Trophoblast cell (in vitro differentiated cells and primary cell): ENCODE data around the gene POLR2L.

Source experiments
- DNase-seq, 2 donors: peaks; one replicate each; pipeline ENCODE4 v3.0.0-alpha.2; 2016
- H2AFZ ChIP-seq: 2 replicates; pipeline ENCODE4 v1.6.1; 2013; ENCODE audit warnings: low read length, moderate library complexity, mild to moderate bottlenecking; ENCODE audit not compliant: insufficient read depth, poor library complexity
- H2AK5ac ChIP-seq: 2 replicates; pipeline ENCODE4 v1.6.1; 2013; ENCODE audit warnings: mild to moderate bottlenecking, low read length
- H2BK120ac ChIP-seq: 2 replicates; pipeline ENCODE4 v1.6.1; 2013; ENCODE audit warnings: low read length, mild to moderate bottlenecking, moderate library complexity; ENCODE audit not compliant: insufficient read depth, poor library complexity
- H2BK12ac ChIP-seq: 2 replicates; pipeline ENCODE4 v1.6.1; 2013; ENCODE audit warnings: mild to moderate bottlenecking, low read length, moderate library complexity
- H2BK5ac ChIP-seq: 2 replicates; pipeline ENCODE4 v1.6.1; 2013; ENCODE audit warnings: low read length, low read depth, moderate library complexity, mild to moderate bottlenecking; ENCODE audit not compliant: poor library complexity
- H3K14ac ChIP-seq: 2 replicates; pipeline ENCODE4 v1.6.1; 2013; ENCODE audit warnings: mild to moderate bottlenecking, low read length
- H3K18ac ChIP-seq: 2 replicates; pipeline ENCODE4 v1.6.1; 2013; ENCODE audit warnings: mild to moderate bottlenecking, low read length
- H3K23ac ChIP-seq: 2 replicates; pipeline ENCODE4 v1.6.1; 2013; ENCODE audit warnings: low read length
- H3K27ac ChIP-seq: 2 replicates; pipeline ENCODE4 v1.5.1; 2013; ENCODE audit warnings: low read depth, mild to moderate bottlenecking, inconsistent platforms, low read length, moderate library complexity
- H3K27me3 ChIP-seq: 2 replicates; pipeline ENCODE4 v1.6.1; 2013; ENCODE audit warnings: inconsistent platforms, mild to moderate bottlenecking, low read length, moderate library complexity; ENCODE audit not compliant: insufficient read depth
- H3K36me3 ChIP-seq, 2 experiments: 1 replicate in 1 of 2; 2 replicates in 1 of 2; pipeline ENCODE4 v1.6.1; 2013; ENCODE audit warnings: low read length in 2 of 2, mild to moderate bottlenecking in 2 of 2, moderate library complexity in 1 of 2; ENCODE audit not compliant: insufficient read depth in 2 of 2, control insufficient read depth in 1 of 2
- H3K4ac ChIP-seq: 2 replicates; pipeline ENCODE4 v1.6.1; 2013; ENCODE audit warnings: low read depth, mild to moderate bottlenecking, low read length, moderate library complexity
- H3K4me1 ChIP-seq, 2 experiments: 1 replicate in 1 of 2; 2 replicates in 1 of 2; pipeline ENCODE4 v1.6.1; 2013; ENCODE audit warnings: low read length in 2 of 2, mild to moderate bottlenecking in 2 of 2, moderate library complexity in 1 of 2; ENCODE audit not compliant: insufficient read depth in 2 of 2, control insufficient read depth in 1 of 2
- H3K4me2 ChIP-seq: 2 replicates; pipeline ENCODE4 v1.6.1; 2013; ENCODE audit warnings: inconsistent platforms, mild to moderate bottlenecking, low read length, moderate library complexity
- H3K4me3 ChIP-seq: 2 replicates; pipeline ENCODE4 v1.5.1; 2013; ENCODE audit warnings: mild to moderate bottlenecking, low read depth, low read length, inconsistent platforms
- H3K79me1 ChIP-seq: one replicate; pipeline ENCODE4 v1.6.1; 2013; ENCODE audit warnings: low read length
- H3K79me2 ChIP-seq: 2 replicates; pipeline ENCODE4 v1.6.1; 2013; ENCODE audit warnings: low read length, mild to moderate bottlenecking; ENCODE audit not compliant: control insufficient read depth, insufficient read depth, poor library complexity
- H3K9ac ChIP-seq: 2 replicates; pipeline ENCODE4 v1.6.1; 2013; ENCODE audit warnings: mild to moderate bottlenecking, low read length
- H3K9me3 ChIP-seq: 2 replicates; pipeline ENCODE4 v1.6.1; 2013; ENCODE audit warnings: low read depth, mild to moderate bottlenecking, control low read depth, inconsistent platforms, low read length; ENCODE audit not compliant: insufficient read depth
- H4K12ac ChIP-seq: 2 replicates; pipeline ENCODE4 v1.6.1; 2013; ENCODE audit warnings: low read depth, mild to moderate bottlenecking, low read length, moderate library complexity
- H4K8ac ChIP-seq: 2 replicates; pipeline ENCODE4 v1.6.1; 2013; ENCODE audit warnings: low read depth, mild to moderate bottlenecking, low read length, moderate library complexity
- H4K91ac ChIP-seq: one replicate; pipeline ENCODE4 v1.6.1; 2013; ENCODE audit warnings: low read depth, mild to moderate bottlenecking, low read length, moderate library complexity
- WGBS: extraction: QIAGEN DNeasy Blood & Tissue Kit; methylation state at CpG from one replicate; pipeline ENCODE4 v1.1.7; 2013; ENCODE audit warnings: missing lambda C conversion rate; ENCODE audit not compliant: insufficient read length, insufficient coverage; ENCODE audit errors: extremely low coverage; 5-methylcytosine and 5-hydroxymethylcytosine counted together

The POLR2L gene

DNA sequence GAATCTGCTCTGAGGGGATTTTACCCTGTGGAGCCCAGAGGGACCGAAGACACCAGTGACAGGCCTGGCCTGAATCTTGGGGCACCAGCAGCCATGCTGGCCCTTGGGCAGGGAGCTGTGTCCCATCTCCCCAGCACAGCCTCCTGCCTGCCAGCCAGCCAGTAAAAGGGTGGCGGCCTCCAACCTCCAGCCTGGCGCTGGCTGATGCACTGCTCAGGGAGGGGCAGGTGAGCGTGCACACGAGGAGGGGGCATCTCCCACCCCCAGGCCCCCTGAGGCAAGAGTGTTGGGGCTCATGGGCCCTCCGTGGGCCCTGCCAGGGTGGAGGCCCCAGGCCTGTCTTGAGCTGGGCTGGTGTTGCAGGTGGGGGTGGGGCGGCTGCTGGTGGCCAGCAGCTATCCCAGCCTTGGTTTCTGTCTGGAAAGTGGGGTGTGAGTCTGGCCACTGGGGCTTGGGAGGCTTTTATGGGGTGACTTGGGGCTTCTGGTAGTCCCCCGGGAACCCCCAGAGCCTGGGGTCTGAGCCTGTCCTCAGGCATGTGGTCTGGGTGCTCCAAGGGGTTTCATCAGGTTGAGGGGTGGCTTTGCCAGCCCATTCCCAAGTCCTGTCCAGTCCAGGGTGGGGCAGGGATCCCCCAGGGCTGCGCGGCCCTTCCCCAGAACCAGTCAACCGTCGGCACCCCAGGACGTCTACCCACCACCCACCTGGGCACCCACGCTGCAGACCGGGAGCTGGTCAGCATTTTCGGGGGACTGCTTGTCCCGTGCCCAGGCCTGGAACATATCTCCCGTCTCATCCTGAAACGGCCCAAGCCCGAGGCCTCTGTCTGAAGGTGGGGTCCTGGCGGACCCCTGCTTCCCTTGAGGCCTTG is 18.1 kb upstream of the POLR2L start:
- Histone ChIP-seq H3K27ac (no peak overlapping the region), H2BK12ac (no peak overlapping the region), H3K79me2 (no peaks in the 10 kb centered on the region), H3K4me1 (no peaks in the 10 kb centered on the region), H3K4me2 (no peak overlapping the region), H3K79me1 (no peaks in the 10 kb centered on the region), H3K4me3 (no peak overlapping the region), H3K14ac (no peak overlapping the region), H3K9me3 (peaks cover 1% of the 10 kb centered on the region), H4K8ac (no peak overlapping the region), H2BK120ac (no peak overlapping the region), H3K27me3 (no peaks in the 10 kb centered on the region), H2AFZ (no peak overlapping the region), H4K12ac (no peak overlapping the region), H2BK5ac (no peak overlapping the region), H3K23ac (no peak overlapping the region), H3K9ac (no peak overlapping the region), H4K91ac (no peak overlapping the region), H3K4ac (no peak overlapping the region), H2AK5ac (no peak overlapping the region), H3K36me3 (peaks cover 0 to 5% of the 10 kb centered on the region in 2 experiments), H3K18ac (no peak overlapping the region)
- no peak for DNase-seq
- no CpG with 5 or more reads among the region's 21 CpGs for WGBS

DNA sequence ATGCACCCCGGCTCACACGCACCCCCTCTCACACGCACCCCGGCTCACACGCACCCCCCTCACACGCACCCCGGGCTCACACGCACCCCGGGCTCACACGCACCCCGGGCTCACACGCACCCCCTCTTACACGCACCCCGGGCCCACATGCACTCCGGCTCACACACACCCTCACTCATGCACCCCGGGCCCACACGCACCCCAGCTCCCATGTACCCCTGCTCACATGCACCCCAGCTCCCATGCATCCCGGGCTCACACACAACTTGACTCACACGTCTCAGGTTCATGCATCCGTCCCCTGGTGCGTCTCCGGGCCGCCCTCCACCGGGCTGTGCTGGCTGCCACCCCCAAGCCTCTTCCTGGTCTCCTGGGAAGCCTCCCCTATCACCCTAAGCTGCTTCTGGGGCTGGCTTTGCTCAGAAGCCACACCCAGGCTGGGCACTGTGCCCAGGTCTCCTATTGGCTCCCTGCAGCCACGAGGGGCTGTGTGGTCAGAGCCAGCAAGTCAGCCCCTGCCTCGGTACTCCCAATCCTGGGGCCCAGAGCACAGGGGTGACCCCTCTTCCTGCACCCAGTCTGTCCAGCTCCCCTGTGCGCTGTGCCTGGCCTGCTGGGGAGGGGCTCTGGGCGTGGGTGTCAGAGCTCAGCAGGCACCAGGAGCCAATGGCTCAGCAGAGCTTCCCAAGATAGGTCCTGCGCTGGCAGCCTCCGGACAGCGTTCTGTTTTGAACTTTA is 17.2 kb upstream of the POLR2L start:
- H2AFZ ChIP-seq, result no peak overlapping the region
- H3K79me1 ChIP-seq, result no peaks in the 10 kb centered on the region
- peak in 1 of 2 donors; percentile 9 for DNase-seq
- no peak overlapping the region for H3K4me3 ChIP-seq
- H2BK5ac ChIP-seq, result no peak overlapping the region
- no peak overlapping the region for H2BK12ac ChIP-seq
- no peak overlapping the region for H4K8ac ChIP-seq
- H3K36me3 ChIP-seq, result peaks cover 0 to 4% of the 10 kb centered on the region in 2 experiments
- H3K27ac ChIP-seq, result no peak overlapping the region
- WGBS, result no CpG with 5 or more reads among the region's 31 CpGs
- no peak overlapping the region for H3K18ac ChIP-seq
- no peak overlapping the region for H3K9ac ChIP-seq
- no peaks in the 10 kb centered on the region for H3K27me3 ChIP-seq
- no peak overlapping the region for H2AK5ac ChIP-seq
- H3K79me2 ChIP-seq, result no peaks in the 10 kb centered on the region
- no peak overlapping the region for H3K14ac ChIP-seq
- H3K9me3 ChIP-seq, result peaks cover 1% of the 10 kb centered on the region
- H4K91ac ChIP-seq, result no peak overlapping the region
- H3K4me1 ChIP-seq, result no peaks in the 10 kb centered on the region
- H2BK120ac ChIP-seq, result no peak overlapping the region
- H3K4ac ChIP-seq, result no peak overlapping the region
- no peak overlapping the region for H4K12ac ChIP-seq
- no peak overlapping the region for H3K4me2 ChIP-seq
- H3K23ac ChIP-seq, result no peak overlapping the region

DNA sequence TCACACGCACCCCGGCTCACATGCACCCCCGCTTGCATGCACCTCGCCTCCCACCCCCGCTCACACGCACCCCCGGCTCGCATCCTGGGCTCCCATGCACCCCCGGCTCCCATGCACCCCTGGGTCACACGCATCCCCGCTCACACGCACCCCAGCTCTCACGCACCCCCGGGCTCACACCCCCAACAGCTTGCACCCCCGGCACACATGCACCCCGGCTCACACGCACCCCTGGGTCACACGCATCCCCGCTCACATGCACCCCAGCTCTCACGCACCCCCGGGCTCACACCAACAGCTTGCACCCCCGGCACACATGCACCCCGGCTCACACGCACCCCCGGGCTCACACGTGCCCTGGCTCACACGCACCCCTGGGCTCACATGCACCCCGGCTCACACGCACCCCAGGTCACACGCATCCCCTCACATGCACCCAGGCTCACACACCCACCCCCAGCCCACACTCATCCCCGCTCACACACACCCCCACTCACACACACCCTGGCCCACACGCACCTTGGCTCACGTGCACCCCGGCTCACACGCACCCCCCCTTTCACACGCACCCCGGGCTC is 16.5 kb upstream of the POLR2L start:
- no peak overlapping the region for H2BK5ac ChIP-seq
- no peak overlapping the region for H3K4me2 ChIP-seq
- H2BK120ac ChIP-seq, result no peak overlapping the region
- no peaks in the 10 kb centered on the region for H3K79me1 ChIP-seq
- no peaks in the 10 kb centered on the region for H3K36me3 ChIP-seq
- no peaks in the 10 kb centered on the region for H3K4me1 ChIP-seq
- H3K4me3 ChIP-seq, result peak overlapping the region; percentile 6
- no peaks in the 10 kb centered on the region for H3K9me3 ChIP-seq
- no peak overlapping the region for H4K12ac ChIP-seq
- H2BK12ac ChIP-seq, result no peak overlapping the region
- no CpG with 5 or more reads among the region's 37 CpGs for WGBS
- no peak overlapping the region for H3K14ac ChIP-seq
- no peak overlapping the region for H3K27ac ChIP-seq
- H3K4ac ChIP-seq, result no peak overlapping the region
- H4K91ac ChIP-seq, result no peak overlapping the region
- no peak overlapping the region for H4K8ac ChIP-seq
- no peaks in the 10 kb centered on the region for H3K79me2 ChIP-seq
- DNase-seq, result no peak
- H2AK5ac ChIP-seq, result no peak overlapping the region
- H3K9ac ChIP-seq, result no peak overlapping the region
- no peak overlapping the region for H2AFZ ChIP-seq
- H3K27me3 ChIP-seq, result no peaks in the 10 kb centered on the region
- no peak overlapping the region for H3K23ac ChIP-seq
- H3K18ac ChIP-seq, result no peak overlapping the region

DNA sequence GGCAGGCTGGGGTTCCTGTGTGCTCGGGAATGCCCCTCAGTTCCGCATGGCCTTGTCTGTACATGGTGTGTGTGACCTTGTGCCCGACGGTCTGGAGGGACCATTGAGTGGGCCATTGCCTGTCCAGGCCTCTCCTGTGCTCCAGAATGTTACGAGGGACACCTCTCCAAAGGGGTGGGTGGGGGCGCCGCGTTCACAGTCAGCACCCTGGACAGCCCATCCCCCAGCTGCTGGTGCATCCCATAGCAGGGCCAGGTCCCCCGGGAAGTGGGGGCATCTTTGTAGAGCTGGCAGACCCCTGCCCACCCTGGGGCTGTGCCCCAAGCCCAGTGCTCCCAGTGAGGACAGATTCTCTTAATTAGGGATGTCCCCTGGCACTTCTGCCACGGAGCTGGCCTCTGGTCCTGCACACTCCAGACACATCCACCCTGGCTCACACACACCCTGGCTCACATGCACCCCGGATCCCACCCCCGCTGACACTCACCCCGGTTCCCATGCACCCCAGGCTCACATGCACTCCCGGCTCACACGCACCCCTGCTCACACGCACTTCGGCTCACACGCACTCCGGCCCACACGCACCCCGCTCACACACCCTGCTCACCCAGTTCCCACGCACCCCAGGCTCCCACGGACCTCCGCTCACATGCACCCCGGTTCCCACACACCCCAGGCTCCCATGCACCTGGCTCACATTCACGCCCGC is 15.9 kb upstream of the POLR2L start:
- no peak overlapping the region for H2AFZ ChIP-seq
- H3K4me2 ChIP-seq, result no peak overlapping the region
- H4K8ac ChIP-seq, result no peak overlapping the region
- H2BK120ac ChIP-seq, result no peak overlapping the region
- H2AK5ac ChIP-seq, result no peak overlapping the region
- no peaks in the 10 kb centered on the region for H3K9me3 ChIP-seq
- no peaks in the 10 kb centered on the region for H3K79me1 ChIP-seq
- no peak overlapping the region for H4K91ac ChIP-seq
- H4K12ac ChIP-seq, result no peak overlapping the region
- H2BK5ac ChIP-seq, result no peak overlapping the region
- no peak overlapping the region for H3K27ac ChIP-seq
- no CpG with 5 or more reads among the region's 27 CpGs for WGBS
- no peaks in the 10 kb centered on the region for H3K4me1 ChIP-seq
- H2BK12ac ChIP-seq, result no peak overlapping the region
- H3K36me3 ChIP-seq, result no peaks in the 10 kb centered on the region
- no peak overlapping the region for H3K14ac ChIP-seq
- H3K4me3 ChIP-seq, result peak overlapping the region; percentile 6
- DNase-seq, result no peak
- H3K27me3 ChIP-seq, result no peaks in the 10 kb centered on the region
- H3K4ac ChIP-seq, result no peak overlapping the region
- H3K79me2 ChIP-seq, result no peaks in the 10 kb centered on the region
- H3K23ac ChIP-seq, result no peak overlapping the region
- H3K9ac ChIP-seq, result no peak overlapping the region
- H3K18ac ChIP-seq, result no peak overlapping the region
